ENCODE results near the gene KDM2B.

DNA sequence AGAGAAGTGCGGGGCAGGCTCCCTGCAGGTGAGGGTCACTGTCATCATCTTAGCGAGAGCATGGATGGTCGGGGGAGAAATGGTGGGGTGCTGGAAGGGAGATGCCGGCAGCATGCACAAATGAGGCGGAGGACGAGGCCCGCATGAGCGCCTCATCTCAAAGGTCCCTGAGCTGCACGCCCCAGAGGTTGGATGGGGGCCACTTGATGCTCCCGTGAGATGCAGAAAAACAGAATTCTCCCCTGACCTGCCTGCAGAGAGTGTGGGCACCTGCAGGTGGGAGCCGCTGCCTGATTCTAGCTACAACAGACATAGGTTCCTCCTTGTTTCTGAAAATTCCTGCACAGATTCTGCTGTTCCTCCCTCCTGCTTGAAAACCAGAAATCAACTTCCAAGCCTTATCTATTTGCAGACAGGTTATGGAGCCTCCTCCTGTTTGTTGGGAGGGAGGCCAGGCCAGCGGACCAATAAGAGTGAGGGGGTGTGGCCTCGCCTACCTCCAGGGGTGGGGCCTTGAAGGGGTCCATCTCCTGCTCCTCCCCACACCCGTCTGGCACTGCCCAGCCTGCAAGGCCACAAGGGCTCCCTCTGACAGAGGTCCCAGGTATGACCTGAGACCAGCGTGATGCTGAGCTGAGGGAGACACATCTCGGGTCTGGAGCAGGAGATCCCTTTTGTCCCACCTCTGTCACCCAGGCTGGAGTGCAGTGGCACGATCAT, 67.2 kb downstream of the KDM2B start:
- TF ChIP-seq POLR2A (IDR thresholded peaks at IDR 0.05): no peak
- TF ChIP-seq, protein P1, sequence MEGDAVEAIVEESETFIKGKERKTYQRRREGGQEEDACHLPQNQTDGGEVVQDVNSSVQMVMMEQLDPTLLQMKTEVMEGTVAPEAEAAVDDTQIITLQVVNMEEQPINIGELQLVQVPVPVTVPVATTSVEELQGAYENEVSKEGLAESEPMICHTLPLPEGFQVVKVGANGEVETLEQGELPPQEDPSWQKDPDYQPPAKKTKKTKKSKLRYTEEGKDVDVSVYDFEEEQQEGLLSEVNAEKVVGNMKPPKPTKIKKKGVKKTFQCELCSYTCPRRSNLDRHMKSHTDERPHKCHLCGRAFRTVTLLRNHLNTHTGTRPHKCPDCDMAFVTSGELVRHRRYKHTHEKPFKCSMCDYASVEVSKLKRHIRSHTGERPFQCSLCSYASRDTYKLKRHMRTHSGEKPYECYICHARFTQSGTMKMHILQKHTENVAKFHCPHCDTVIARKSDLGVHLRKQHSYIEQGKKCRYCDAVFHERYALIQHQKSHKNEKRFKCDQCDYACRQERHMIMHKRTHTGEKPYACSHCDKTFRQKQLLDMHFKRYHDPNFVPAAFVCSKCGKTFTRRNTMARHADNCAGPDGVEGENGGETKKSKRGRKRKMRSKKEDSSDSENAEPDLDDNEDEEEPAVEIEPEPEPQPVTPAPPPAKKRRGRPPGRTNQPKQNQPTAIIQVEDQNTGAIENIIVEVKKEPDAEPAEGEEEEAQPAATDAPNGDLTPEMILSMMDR (IDR thresholded peaks at IDR 0.05): no peak
